Measurements from ENCODE around the gene C11orf71.

DNA sequence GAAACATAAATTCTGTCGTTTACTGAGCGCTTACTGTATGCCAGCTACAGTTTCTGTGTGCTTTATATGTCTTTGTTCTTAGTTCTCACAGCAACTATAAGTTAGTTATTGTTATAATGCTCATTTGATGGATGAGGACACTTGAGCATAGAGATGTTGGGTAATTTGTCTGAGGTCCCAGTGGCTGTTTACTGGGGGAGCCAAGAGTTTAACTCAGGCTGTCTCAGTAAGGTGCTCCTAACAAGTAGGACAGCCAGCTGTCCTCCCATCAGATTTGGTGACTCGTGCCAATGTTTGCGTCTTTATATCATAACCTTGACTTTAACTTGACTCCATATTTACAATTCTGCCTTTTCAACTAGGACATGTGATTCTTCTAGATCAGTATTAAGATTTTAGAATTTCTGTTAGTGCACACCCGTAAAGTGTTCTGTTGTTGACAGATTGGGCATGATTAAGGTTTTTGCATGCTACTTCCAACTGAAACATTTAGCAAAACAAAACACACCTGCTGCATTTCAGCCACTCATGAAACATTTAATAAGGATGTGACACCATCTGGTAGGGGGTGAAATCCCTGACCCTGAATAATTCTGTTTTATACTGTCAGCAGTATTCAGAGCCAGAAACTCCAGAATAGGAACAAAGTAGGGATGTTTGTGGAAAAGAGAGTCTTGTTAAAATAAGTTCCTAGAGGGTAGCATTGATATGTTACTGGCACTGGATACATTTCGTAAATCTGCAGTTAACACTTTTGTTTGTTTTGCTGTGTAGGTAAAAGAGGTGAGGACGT is 40.9 kb upstream of the C11orf71 start:
- TF ChIP-seq, protein P1, sequence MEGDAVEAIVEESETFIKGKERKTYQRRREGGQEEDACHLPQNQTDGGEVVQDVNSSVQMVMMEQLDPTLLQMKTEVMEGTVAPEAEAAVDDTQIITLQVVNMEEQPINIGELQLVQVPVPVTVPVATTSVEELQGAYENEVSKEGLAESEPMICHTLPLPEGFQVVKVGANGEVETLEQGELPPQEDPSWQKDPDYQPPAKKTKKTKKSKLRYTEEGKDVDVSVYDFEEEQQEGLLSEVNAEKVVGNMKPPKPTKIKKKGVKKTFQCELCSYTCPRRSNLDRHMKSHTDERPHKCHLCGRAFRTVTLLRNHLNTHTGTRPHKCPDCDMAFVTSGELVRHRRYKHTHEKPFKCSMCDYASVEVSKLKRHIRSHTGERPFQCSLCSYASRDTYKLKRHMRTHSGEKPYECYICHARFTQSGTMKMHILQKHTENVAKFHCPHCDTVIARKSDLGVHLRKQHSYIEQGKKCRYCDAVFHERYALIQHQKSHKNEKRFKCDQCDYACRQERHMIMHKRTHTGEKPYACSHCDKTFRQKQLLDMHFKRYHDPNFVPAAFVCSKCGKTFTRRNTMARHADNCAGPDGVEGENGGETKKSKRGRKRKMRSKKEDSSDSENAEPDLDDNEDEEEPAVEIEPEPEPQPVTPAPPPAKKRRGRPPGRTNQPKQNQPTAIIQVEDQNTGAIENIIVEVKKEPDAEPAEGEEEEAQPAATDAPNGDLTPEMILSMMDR (IDR thresholded peaks at IDR 0.05): no peak
- no peak for TF ChIP-seq POLR2A (IDR thresholded peaks at IDR 0.05)

Measured in uterus (tissue), 2 donors.